Measurements from ENCODE around the gene CIB4. TPM values are rescaled to one million over a fixed set of nuclear protein-coding genes. Genes with fewer than 3 reads are reported as not detected.

The CIB4 gene
- total and polyA plus RNA-seq, 2 donors (not counting 1 experiment from before 2014, with no cell fraction given) = not detected

DNA sequence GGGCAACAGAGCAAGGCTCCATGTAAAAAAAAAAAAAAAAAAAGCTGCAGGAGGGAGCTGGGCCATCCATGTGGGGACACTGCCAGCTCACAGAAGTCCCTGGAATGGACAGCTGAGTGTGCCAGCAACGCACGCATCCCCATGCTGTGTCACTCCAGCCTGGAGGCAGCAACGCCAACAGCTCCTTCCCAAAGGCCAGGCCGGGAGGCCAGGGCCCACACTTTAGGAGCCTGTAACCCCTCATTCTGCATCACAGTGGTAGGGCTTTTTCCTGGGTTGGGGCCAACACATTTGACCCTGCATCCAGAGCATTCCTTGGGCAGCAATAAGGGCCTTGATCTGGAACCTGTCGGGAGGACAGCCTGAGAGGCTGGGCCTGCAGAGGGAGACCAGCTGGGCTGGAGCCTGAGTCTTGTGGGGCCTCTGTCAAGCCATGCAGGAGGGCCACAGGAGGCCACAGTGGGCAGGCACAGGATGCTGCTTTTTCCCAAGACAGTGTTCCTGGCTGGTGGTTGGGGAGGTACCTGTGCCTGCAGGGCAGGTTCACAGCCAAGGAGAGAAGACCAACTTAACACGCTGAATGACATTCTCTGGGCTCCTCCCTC lies 34.6 kb upstream of the CIB4 start:
- Mint-ChIP-seq H3K4me3 (no peak overlapping the region), H3K27ac (no peak overlapping the region), H3K4me1 (no peaks in the 10 kb centered on the region), H3K9me3 (ENCODE audit: insufficient read depth) (peaks cover 7% of the 10 kb centered on the region), H3K27me3 (peaks cover 45% of the 10 kb centered on the region)
- Histone ChIP-seq H3K27me3 (replicated peaks in 1 of 4; ENCODE audit: control extremely low read depth in 1 of 4, control insufficient read depth in 3 of 4, insufficient read depth in 4 of 4, low read length in 3 of 4) (peaks cover 0 to 3% (median 0%) of the 10 kb centered on the region in 4 experiments), H3K36me3 (replicated peaks in 1 of 2; ENCODE audit: control extremely low read depth in 1 of 2, control insufficient read depth in 1 of 2, extremely low read depth in 1 of 2, insufficient read depth in 2 of 2, low read length in 1 of 2) (no peaks in the 10 kb centered on the region), H3K4me2 (replicated peaks; ENCODE audit: low read depth, low read length, poor library complexity, severe bottlenecking) (no peak overlapping the region), H3K4me3 (ENCODE audit: control extremely low read depth in 1 of 5, extremely low read depth in 1 of 5, insufficient read depth in 1 of 5, low read depth in 2 of 5, low read length in 4 of 5) (no peak overlapping the region), H4K20me1 (ENCODE audit: control insufficient read depth, insufficient read depth, low read length, poor library complexity, severe bottlenecking) (no peaks in the 10 kb centered on the region), H3K9me3 (ENCODE audit: control extremely low read depth in 1 of 3, control insufficient read depth in 2 of 3, insufficient read depth in 1 of 3, low read length in 2 of 3) (peaks cover 0 to 5% (median 0%) of the 10 kb centered on the region in 3 donors), H3K27ac (ENCODE audit: low read length in 2 of 2) (no peak overlapping the region), H3K79me2 (ENCODE audit: control insufficient read depth, insufficient read depth, low read length) (no peaks in the 10 kb centered on the region), H3K9ac (ENCODE audit: low read length) (no peak overlapping the region), H2AFZ (ENCODE audit: insufficient read depth, low read depth, low read length, poor library complexity, severe bottlenecking) (no peak overlapping the region), H3K4me1 (ENCODE audit: control insufficient read depth in 2 of 2, insufficient read depth in 2 of 2, low read length in 2 of 2) (no peaks in the 10 kb centered on the region)
- WGBS (ENCODE audit: insufficient coverage) = 92% methylated on average over 5 of the region's 6 CpGs
- no peak for TF ChIP-seq EZH2 (IDR thresholded peaks at IDR 0.05; ENCODE audit: borderline replicate concordance, insufficient read depth, low read depth, low read length, poor library complexity, severe bottlenecking)
- TF ChIP-seq, protein P1, sequence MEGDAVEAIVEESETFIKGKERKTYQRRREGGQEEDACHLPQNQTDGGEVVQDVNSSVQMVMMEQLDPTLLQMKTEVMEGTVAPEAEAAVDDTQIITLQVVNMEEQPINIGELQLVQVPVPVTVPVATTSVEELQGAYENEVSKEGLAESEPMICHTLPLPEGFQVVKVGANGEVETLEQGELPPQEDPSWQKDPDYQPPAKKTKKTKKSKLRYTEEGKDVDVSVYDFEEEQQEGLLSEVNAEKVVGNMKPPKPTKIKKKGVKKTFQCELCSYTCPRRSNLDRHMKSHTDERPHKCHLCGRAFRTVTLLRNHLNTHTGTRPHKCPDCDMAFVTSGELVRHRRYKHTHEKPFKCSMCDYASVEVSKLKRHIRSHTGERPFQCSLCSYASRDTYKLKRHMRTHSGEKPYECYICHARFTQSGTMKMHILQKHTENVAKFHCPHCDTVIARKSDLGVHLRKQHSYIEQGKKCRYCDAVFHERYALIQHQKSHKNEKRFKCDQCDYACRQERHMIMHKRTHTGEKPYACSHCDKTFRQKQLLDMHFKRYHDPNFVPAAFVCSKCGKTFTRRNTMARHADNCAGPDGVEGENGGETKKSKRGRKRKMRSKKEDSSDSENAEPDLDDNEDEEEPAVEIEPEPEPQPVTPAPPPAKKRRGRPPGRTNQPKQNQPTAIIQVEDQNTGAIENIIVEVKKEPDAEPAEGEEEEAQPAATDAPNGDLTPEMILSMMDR (IDR thresholded peaks at IDR 0.05) = no peak
- ATAC-seq (ENCODE audit: low read depth) (no peak), DNase-seq (no peak)
- POLR2A ChIA-PET = no interaction called here
- intact Hi-C loops (cut with micrococcal nuclease) = no loop called here
- CTCF ChIA-PET = no interaction called here

DNA sequence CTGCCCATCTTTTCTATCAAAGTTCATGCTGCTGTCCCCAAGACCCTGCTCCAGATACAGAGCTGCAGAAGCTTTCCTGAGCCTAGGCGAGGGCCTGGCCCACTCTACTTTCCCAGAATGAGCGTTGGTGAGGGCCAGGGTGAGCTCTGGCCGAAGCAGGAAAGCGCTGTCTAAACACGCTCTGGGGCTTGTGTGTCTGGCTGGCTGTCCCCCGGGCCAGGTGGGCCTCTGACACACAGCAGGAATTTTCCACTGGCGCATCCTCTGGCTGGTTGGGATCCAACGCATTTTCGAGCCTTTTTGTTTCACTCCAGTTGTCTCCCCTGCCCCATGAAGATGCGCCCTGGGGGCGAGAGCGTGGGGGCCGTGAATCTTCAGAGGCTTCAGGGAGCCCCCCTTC lies 33.6 kb upstream of the CIB4 start:
- H3K27me3 Mint-ChIP-seq = peaks cover 48% of the 10 kb centered on the region
- ATAC-seq (ENCODE audit: low read depth) (no peak), DNase-seq (no peak)
- Histone ChIP-seq H3K79me2 (ENCODE audit: control insufficient read depth, insufficient read depth, low read length) (no peaks in the 10 kb centered on the region), H3K9me3 (ENCODE audit: control extremely low read depth in 1 of 3, control insufficient read depth in 2 of 3, insufficient read depth in 1 of 3, low read length in 2 of 3) (peaks cover 0 to 5% (median 0%) of the 10 kb centered on the region in 3 donors), H3K9ac (ENCODE audit: low read length) (no peak overlapping the region), H2AFZ (ENCODE audit: insufficient read depth, low read depth, low read length, poor library complexity, severe bottlenecking) (no peak overlapping the region), H3K27ac (ENCODE audit: low read length in 2 of 2) (no peak overlapping the region), H3K4me1 (ENCODE audit: control insufficient read depth in 2 of 2, insufficient read depth in 2 of 2, low read length in 2 of 2) (no peaks in the 10 kb centered on the region), H3K4me2 (replicated peaks; ENCODE audit: low read depth, low read length, poor library complexity, severe bottlenecking) (no peak overlapping the region), H3K27me3 (replicated peaks in 1 of 4; ENCODE audit: control extremely low read depth in 1 of 4, control insufficient read depth in 3 of 4, insufficient read depth in 4 of 4, low read length in 3 of 4) (peaks cover 0 to 3% (median 0%) of the 10 kb centered on the region in 4 experiments), H3K36me3 (replicated peaks in 1 of 2; ENCODE audit: control extremely low read depth in 1 of 2, control insufficient read depth in 1 of 2, extremely low read depth in 1 of 2, insufficient read depth in 2 of 2, low read length in 1 of 2) (no peaks in the 10 kb centered on the region), H3K4me3 (ENCODE audit: control extremely low read depth in 1 of 5, extremely low read depth in 1 of 5, insufficient read depth in 1 of 5, low read depth in 2 of 5, low read length in 4 of 5) (no peak overlapping the region), H4K20me1 (ENCODE audit: control insufficient read depth, insufficient read depth, low read length, poor library complexity, severe bottlenecking) (no peaks in the 10 kb centered on the region)
- no peak overlapping the region for H3K4me3 Mint-ChIP-seq
- H3K27ac Mint-ChIP-seq = no peak overlapping the region
- TF ChIP-seq, protein P1 (IDR thresholded peaks at IDR 0.05) = no peak
- TF ChIP-seq EZH2 (IDR thresholded peaks at IDR 0.05; ENCODE audit: borderline replicate concordance, insufficient read depth, low read depth, low read length, poor library complexity, severe bottlenecking) = no peak
- ChIA-PET POLR2A (no interaction called here), CTCF (no interaction called here)
- peaks cover 7% of the 10 kb centered on the region for H3K9me3 Mint-ChIP-seq (ENCODE audit: insufficient read depth)
- intact Hi-C loops (cut with micrococcal nuclease) = no loop called here
- 92% methylated on average over 7 of the region's 13 CpGs for WGBS (ENCODE audit: insufficient coverage)
- H3K4me1 Mint-ChIP-seq = no peaks in the 10 kb centered on the region

All from B cell (primary cell).